ENCODE data around the gene TAPBPL.
"Not testable (repeated sequence)": the region's sequence is repeated elsewhere in the genome, so short reads cannot be mapped to it uniquely, and the experiment has no call there.

The TAPBPL gene

DNA sequence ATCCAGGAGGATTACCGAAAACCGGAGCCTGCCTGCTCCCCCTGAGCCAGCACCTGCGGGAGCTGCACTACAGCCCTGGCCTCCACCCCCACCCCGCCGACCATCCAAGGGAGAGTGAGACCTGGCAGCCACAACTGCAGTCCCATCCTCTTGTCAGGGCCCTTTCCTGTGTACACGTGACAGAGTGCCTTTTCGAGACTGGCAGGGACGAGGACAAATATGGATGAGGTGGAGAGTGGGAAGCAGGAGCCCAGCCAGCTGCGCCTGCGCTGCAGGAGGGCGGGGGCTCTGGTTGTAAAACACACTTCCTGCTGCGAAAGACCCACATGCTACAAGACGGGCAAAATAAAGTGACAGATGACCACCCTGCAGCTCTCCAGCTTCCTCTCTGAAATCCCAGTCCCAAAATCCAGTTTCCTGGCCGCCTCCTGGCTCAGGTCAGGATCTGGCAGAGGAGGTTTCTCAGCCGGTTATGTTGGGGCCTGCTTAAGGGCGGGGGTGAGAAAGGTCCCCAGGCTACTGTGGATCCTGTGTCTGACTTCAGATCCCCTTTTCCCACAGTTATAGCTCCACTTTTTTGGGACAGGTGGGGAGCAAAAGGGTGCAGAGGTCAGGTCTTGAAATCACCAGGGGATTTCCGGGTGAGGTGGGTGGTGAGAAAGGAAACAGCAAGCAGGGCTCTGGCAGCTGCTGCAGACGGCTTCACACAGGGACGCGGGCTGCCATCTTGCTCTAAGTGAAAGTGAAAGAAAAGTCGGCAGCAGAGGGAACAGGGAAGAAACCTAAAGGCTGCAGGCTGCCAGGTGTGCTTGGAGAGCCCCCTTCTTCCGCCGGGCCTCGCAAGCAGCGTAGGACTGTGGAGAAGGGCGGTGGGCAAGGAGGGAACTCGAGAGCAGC is at the start of gene TAPBPL:
Gene TAPBPL, plus strand, starts transcription at position 695 of the 897 bp plus-strand sequence. CDS start 207 bp downstream, outside the sequence.
- in situ Hi-C loops (cut with HindIII; ENCODE audit: low pct_ligation_motif_present, low pct_unique_long_range_greater_than_20kb, low sequenced_read_pairs) = no loop called here
- DNase-seq = peak; percentile 88

GRCh38 chr12:6404390-6404789 is 47.5 kb upstream of the TAPBPL start:
- in situ Hi-C loops (cut with HindIII; ENCODE audit: low pct_ligation_motif_present, low pct_unique_long_range_greater_than_20kb, low sequenced_read_pairs) = no loop called here
- no peak for DNase-seq

DNA sequence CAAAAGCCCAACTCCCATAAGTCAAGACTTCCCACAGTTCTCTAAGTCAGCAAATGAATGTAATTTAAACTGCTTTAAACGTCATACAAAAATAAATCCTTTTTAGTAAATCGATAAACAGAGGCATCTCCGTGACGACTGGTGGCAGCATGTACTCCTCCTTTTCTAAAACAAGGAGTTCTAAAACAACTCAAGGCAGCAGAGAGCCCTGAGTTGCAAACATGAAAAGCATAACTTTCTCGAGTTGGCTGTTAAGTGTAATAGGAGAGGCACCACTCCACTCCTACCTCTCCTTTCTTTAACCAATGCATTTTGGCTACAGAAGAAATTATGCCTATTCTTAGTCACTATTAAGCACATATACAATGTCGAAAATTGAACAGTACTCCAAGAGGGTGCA is 45.9 kb upstream of the TAPBPL start:
- in situ Hi-C loops (cut with HindIII; ENCODE audit: low pct_ligation_motif_present, low pct_unique_long_range_greater_than_20kb, low sequenced_read_pairs) = no loop called here
- DNase-seq = no peak

DNA sequence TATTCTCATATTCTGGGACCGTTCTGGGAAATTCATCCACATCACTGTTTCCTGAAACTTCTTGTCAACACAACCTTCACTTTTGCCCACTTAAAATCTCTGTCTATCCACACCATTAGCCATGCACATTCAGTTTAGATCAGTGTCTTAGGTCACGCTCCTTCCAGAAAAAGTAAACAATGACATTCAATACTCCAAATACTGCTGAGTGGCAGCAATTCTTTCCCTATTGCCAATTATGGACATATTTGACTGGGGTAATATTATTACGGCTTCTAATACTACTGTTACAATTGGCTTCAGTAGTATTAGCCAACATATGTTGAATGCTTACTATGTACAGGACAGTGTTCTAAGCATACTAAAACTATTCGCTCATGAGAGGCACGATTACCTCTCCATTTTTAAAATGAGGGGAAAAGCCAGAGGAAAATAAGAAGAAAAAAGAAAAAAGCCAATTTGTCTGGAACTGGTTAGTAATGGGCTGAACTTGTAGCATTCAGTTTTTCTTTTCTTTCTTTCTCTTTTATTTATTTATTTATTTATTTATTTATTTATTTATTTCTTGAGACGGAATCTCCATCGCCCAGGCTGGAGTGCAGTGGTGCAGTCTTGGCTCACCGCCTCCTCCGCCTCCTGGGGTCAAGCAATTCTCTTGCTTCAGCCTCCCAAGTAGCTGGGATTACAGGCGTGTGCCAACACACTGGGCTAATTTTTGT is 44.4 kb upstream of the TAPBPL start:
- no peak for DNase-seq
- in situ Hi-C loops (cut with HindIII; ENCODE audit: low pct_ligation_motif_present, low pct_unique_long_range_greater_than_20kb, low sequenced_read_pairs) = no loop called here

GRCh38 chr12:6416596-6416995 is 35.2 kb upstream of the TAPBPL start:
- in situ Hi-C loops (cut with HindIII; ENCODE audit: low pct_ligation_motif_present, low pct_unique_long_range_greater_than_20kb, low sequenced_read_pairs) = no loop called here

GRCh38 chr12:6418796-6419195 is 33.0 kb upstream of the TAPBPL start:
- no peak for DNase-seq
- in situ Hi-C loops (cut with HindIII; ENCODE audit: low pct_ligation_motif_present, low pct_unique_long_range_greater_than_20kb, low sequenced_read_pairs) = no loop called here

More at GRCh38 chr12:6416596-6416995, 35.2 kb upstream of the TAPBPL start:
- DNase-seq = no peak

GRCh38 chr12:6420364-6420763 is 31.5 kb upstream of the TAPBPL start:
- DNase-seq = no peak
- in situ Hi-C loops (cut with HindIII; ENCODE audit: low pct_ligation_motif_present, low pct_unique_long_range_greater_than_20kb, low sequenced_read_pairs) = no loop called here

- in situ Hi-C loops (cut with HindIII; ENCODE audit: low pct_ligation_motif_present, low pct_unique_long_range_greater_than_20kb, low sequenced_read_pairs) = no loop called here
- peak; percentile 96 for DNase-seq
Measured at GRCh38 chr12:6423267-6424007, 28.4 kb upstream of the TAPBPL start.

GRCh38 chr12:6424008-6424347 is 27.9 kb upstream of the TAPBPL start:
- no peak for DNase-seq
- in situ Hi-C loops (cut with HindIII; ENCODE audit: low pct_ligation_motif_present, low pct_unique_long_range_greater_than_20kb, low sequenced_read_pairs) = no loop called here

DNA sequence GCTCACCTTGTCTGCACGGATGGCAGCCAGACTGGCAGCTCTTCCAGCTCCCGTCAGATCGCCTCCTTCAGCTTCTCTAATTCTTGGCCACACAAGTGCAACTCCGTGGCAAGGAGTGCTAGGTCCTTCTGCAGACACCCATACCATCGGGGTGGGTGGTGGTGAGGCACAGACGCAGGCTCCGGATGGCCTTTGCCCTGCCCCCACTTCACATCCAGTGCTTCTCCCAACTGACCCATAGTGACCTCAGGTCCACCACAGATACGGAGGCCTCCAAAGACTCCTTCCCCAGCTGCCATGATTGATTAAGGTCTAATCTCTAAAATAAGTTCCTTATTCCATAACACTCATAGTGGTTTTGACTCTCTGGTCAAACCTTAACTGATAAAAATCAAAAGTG is 27.0 kb upstream of the TAPBPL start:
- no peak for DNase-seq
- in situ Hi-C loops (cut with HindIII; ENCODE audit: low pct_ligation_motif_present, low pct_unique_long_range_greater_than_20kb, low sequenced_read_pairs) = no loop called here

DNA sequence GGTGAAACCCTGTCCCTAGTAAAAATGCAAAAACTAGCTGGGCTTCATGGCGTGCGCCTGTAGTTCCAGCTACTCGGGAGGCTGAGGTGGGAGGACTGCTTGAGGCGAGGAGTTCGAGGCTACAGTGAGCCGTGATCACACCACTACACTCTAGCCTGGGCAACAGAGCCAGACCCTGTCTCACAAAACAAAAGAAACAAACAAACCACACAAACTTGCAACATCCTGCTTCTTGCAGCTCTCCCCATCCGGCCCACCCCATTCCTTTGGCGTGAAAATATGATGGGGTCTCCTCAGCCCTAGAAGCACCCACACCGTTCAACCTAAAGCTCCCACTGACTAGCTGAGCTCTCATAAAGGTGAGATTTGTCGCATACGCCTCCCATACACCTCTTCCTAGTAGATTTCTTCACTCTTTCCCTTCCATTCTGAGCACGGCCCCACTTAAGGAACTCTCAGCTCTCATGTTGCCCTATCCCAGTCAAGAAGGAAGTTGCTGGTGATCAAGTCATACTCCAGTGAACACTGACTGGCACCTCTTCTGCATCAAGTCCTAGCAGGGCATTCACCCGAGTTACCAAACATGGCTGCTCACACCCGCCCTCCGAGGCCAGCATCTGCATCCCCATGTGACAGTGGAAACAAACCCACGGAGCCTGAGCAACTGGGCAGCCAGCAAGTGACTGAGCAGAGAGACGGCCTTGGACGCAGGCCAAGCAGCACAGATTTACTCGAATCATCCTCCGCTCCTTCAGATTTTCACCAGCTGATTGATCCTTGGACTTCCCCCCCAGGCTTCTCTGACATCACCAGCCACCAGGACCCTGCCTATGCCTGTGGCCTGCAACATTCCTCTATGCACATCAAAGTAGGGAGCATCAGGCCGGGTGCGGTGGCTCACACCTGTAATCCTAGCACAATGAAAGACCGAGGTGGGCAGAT is 26.0 kb upstream of the TAPBPL start:
- in situ Hi-C loops (cut with HindIII; ENCODE audit: low pct_ligation_motif_present, low pct_unique_long_range_greater_than_20kb, low sequenced_read_pairs) = no loop called here
- DNase-seq = no peak

DNA sequence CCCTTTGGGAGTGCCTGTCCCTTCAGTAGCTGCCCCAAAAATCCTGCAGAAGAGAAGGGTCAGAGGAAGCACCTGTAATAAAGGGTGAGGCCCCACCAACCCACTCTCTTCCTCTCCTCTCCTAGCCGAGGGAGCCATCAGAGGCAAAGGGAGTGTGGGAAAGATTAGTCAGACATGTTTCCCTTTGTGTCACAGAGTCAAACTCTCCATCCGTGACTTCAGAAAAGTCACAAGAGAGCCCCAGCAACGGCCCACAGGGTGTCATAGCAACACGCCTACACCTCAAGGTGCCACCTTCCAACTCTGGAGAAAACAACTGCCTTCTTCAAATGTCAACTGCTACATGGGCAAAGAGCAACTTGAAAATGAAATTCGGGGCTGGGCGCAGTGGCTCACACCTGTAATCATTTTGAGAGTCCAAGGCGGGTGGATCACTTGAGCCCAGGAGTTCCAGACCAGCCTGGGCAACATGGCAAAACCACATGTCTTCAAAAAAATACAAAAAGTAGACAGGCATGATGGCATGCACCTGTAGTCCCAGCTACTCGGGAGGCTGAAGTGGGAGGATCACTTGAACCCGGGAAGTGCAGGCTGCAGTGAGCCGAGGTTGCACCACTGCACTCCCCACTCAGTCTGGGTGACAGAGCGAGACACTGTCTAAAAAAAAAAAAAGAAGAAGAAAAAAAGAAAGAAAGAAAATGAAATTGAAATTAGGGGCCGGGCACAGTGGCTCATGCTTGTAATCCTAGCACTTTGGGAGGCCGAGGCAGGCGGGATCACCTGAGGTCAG is 24.8 kb upstream of the TAPBPL start:
- in situ Hi-C loops (cut with HindIII; ENCODE audit: low pct_ligation_motif_present, low pct_unique_long_range_greater_than_20kb, low sequenced_read_pairs) = no loop called here
- no peak for DNase-seq

DNA sequence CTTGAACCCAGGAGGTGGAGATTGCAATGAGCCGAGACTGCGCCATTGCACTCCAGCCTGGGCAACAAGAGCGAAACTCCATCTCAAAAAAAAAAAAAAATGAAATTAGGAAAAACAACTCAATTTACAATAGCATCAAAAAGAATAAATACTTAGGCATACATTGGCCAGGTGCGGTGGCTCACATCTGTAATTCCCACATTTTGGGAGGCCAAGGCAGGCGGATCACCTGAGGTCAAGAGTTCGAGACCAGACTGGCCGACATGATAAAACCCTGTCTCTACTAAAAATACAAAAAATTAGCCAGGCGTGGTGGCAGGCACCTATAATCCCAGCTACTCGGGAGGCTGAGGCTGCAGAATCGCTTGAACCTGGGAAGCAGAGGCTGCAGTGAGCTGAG is 24.0 kb upstream of the TAPBPL start:
- DNase-seq; in situ Hi-C loops (cut with HindIII; ENCODE audit: low pct_ligation_motif_present, low pct_unique_long_range_greater_than_20kb, low sequenced_read_pairs): not testable (repeated sequence)

DNA sequence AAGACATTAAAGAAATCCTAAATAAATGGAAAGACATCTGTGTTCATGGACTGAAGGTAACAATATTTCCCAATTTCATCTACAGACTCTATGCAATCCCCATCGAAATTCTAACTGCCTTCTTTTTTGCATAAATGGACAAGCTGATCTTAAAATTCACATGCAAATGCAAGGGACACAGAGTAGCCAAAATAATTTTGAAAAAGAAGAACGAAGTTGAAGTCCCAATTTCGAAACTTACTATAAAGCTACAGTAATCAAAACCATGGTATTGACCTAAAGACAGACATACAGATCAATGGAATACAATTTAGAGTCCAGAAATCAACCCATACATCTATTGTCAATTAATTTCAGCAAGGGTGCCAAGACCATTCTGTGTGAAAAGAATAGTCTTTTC is 23.5 kb upstream of the TAPBPL start:
- in situ Hi-C loops (cut with HindIII; ENCODE audit: low pct_ligation_motif_present, low pct_unique_long_range_greater_than_20kb, low sequenced_read_pairs) = no loop called here

DNA sequence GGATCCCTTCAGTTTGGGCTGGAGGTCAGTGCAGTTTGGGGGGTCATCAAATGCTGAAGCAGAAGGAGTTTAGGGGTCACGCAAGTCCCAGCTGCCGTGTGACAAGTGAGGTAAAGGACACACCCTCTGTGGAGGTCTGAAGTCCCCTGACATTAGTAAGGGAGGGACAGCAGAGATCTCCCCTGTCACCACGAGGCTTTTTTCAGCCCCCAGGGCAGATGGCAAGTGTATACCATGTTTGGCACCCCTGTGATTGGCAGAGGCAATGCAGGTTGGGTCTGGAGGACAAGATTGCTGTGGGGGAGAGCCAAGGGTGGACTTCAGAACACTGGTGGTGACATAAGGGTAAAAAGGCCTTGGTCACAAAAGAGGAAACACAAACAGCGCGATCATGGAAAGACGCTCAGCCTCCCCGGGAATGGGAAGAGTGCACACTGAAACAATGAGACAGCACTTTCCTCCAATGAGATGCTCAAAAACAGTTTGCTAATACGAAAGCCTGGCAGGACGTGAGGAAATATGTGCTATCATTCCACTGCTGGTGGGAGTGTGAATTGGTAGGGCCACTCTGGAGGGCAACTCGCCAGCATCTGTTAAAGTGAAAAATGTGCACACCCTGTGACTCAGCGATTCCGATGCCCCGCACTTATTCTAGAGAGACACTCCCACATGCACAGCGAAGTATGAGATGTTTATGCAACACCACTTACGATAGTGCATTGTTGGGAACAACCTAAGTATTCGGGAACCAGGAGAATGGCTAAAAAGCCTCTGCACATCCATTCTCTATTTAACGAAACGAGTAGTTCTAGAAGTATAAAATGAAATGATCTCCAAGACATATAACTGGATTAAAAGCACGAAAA is 21.5 kb upstream of the TAPBPL start:
- peak; percentile 90 for DNase-seq
- in situ Hi-C loops (cut with HindIII; ENCODE audit: low pct_ligation_motif_present, low pct_unique_long_range_greater_than_20kb, low sequenced_read_pairs) = no loop called here

More for the DNA sequence above, 23.5 kb upstream of the TAPBPL start:
- DNase-seq = no peak

DNA sequence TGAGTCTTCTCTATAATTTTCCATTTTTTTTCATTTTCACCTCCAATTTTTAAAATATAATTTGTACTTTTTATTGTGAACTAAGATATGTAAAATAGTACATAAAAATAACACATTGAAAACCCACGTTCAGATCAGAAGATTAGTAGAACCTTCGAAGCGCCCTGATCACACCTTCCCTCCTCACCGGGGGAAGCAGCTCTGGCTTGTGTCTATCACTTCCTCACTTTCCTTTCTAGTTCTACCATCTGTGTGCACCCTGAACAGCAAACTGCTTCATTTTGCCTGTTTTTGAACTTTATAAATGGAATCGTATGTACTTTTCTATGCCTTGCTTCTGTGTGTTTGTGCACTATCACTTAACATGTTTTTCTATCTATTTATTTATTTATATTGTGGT is 18.9 kb upstream of the TAPBPL start:
- in situ Hi-C loops (cut with HindIII; ENCODE audit: low pct_ligation_motif_present, low pct_unique_long_range_greater_than_20kb, low sequenced_read_pairs) = no loop called here
- no peak for DNase-seq
